A549 (cell line): ENCODE data around the gene ACTN1. TPM values are rescaled to one million over a fixed set of nuclear protein-coding genes. Genes with fewer than 3 reads are reported as not detected.

ENCODE experiments used
- ATAC-seq, 2 experiments: fragments of 200-7000 bp in 1 of 2; fragments of >200 bp in 1 of 2; cut with Nextera tagmentation in 1 of 2; cut with Tn5 transposase in 1 of 2; 3 replicates each; pipeline versions ENCODE4 v1.8.0 to v1.9.1; 2018 to 2020; ENCODE audit warnings: mild to moderate bottlenecking in 1 of 2, moderate library complexity in 1 of 2
- CTCF ChIA-PET: fragments of 300-600 bp; sonication (Branson Sonifier 250); formaldehyde crosslinking; extraction: SDS; loops from one replicate; lab custom pipeline; 2021; ENCODE audit warnings: antibody characterized with exemption, inconsistent platforms; lab: Yijun Ruan, JAX
- POLR2A ChIA-PET: fragments of 350-600 bp; formaldehyde crosslinking; extraction: SDS; loops from one replicate; lab custom pipeline; 2021; ENCODE audit warnings: antibody characterized with exemption, inconsistent platforms; lab: Yijun Ruan, JAX
- DNase-seq, 2 experiments: peaks; one replicate each; pipeline versions ENCODE4 v3.0.0 to v3.0.0-alpha.2; 2011 to 2016; ENCODE audit warnings: low read depth in 1 of 2, low spot score in 1 of 2
- FAIRE-seq: peaks from 2 replicates; lab custom pipeline; 2011; peaks lifted over from hg19 to GRCh38; lab: Jason Lieb, UNC
- H3K27ac ChIP-seq, 2 experiments: fragments of >200 bp; sonication (Bioruptor Twin); formaldehyde crosslinking; 3 replicates each; pipeline ENCODE4 v1.5.1; 2016 to 2017
- H3K4me1 ChIP-seq: fragments of >200 bp; sonication (Bioruptor Twin); formaldehyde crosslinking; 3 replicates; pipeline ENCODE4 v1.6.1; 2016
- H3K4me2 ChIP-seq: fragments of >200 bp; sonication (Bioruptor Twin); formaldehyde crosslinking; 3 replicates; pipeline ENCODE4 v1.6.1; 2016
- H3K4me3 ChIP-seq: fragments of >200 bp; sonication (Bioruptor Twin); formaldehyde crosslinking; 3 replicates; pipeline ENCODE4 v1.5.1; 2016
- H3K9me3 ChIP-seq: fragments of >200 bp; sonication (Bioruptor Twin); formaldehyde crosslinking; 3 replicates; pipeline ENCODE4 v1.6.1; 2016
- CEBPB ChIP-seq, 2 experiments: fragments of >200 bp in 1 of 2; sonication (Bioruptor Twin) in 1 of 2; formaldehyde crosslinking in 1 of 2; IDR thresholded peaks; 2 replicates each; pipeline ENCODE4 v1.6.1; 2012 to 2016
- E2F6 ChIP-seq: IDR thresholded peaks from 2 replicates; pipeline ENCODE4 v1.6.1; 2012; ENCODE audit warnings: low read depth, borderline replicate concordance
- EHF ChIP-seq: fragments of 250-450 bp; sonication (Bioruptor Pico); IDR thresholded peaks from 2 replicates; pipeline ENCODE4 v1.5.0; 2020; ENCODE audit warnings: mild to moderate bottlenecking
- FOSB ChIP-seq: fragments of 250-450 bp; sonication (Bioruptor Pico); IDR thresholded peaks from 2 replicates; pipeline ENCODE4 v1.5.0; 2020; ENCODE audit warnings: mild to moderate bottlenecking, moderate library complexity
- FOSL2 ChIP-seq, 2 experiments: fragments of 450-650 bp in 1 of 2; fragments of >200 bp in 1 of 2; sonication (Bioruptor Twin) in 1 of 2; formaldehyde crosslinking; IDR thresholded peaks; 2 replicates each; pipeline versions ENCODE4 v1.5.0 to v1.6.1; 2016 to 2020; ENCODE audit warnings: mild to moderate bottlenecking in 1 of 2, moderate library complexity in 1 of 2
- GATA3 ChIP-seq: IDR thresholded peaks from 2 replicates; pipeline ENCODE4 v1.6.1; 2012; ENCODE audit warnings: borderline replicate concordance
- HES2 ChIP-seq: fragments of >200 bp; sonication (Bioruptor Twin); formaldehyde crosslinking; IDR thresholded peaks from 2 replicates; pipeline ENCODE4 v1.6.1; 2016
- KDM5A ChIP-seq: fragments of 200-600 bp; sonication (generic); IDR thresholded peaks from 2 replicates; pipeline ENCODE4 v1.6.1; 2016; ENCODE audit warnings: antibody characterized with exemption, mild to moderate bottlenecking
- MAFK ChIP-seq: fragments of 450-650 bp; IDR thresholded peaks from 2 replicates; pipeline ENCODE4 v1.6.1; 2014; ENCODE audit not compliant: partially characterized antibody
- NFE2L2 ChIP-seq: fragments of 150-350 bp; conservative IDR thresholded peaks from 2 replicates; pipeline ENCODE4 v1.6.1; 2014; ENCODE audit warnings: low read length
- NR3C1 ChIP-seq: fragments of >200 bp; sonication (Bioruptor Twin); formaldehyde crosslinking; IDR thresholded peaks from 3 replicates; pipeline ENCODE4 v1.6.1; 2017
- REST ChIP-seq: fragments of 200-600 bp; sonication (generic); IDR thresholded peaks from 2 replicates; pipeline ENCODE4 v1.6.1; 2016; ENCODE audit warnings: antibody characterized with exemption, mild to moderate bottlenecking, moderate library complexity
- SREBF2 ChIP-seq: fragments of 450-650 bp; IDR thresholded peaks from 2 replicates; pipeline ENCODE4 v1.6.1; 2014; ENCODE audit warnings: mild to moderate bottlenecking, moderate library complexity
- TP53 ChIP-seq: fragments of 250-450 bp; sonication (Bioruptor Pico); IDR thresholded peaks from 2 replicates; pipeline ENCODE4 v1.5.0; 2021; ENCODE audit warnings: mild to moderate bottlenecking, moderate library complexity
- USF2 ChIP-seq: fragments of 450-650 bp; IDR thresholded peaks from 2 replicates; pipeline ENCODE4 v1.6.1; 2014; ENCODE audit warnings: antibody characterized with exemption
- ZSCAN20 ChIP-seq: fragments of 250-450 bp; sonication (Bioruptor Pico); IDR thresholded peaks from 2 replicates; pipeline ENCODE4 v1.8.0; 2022; ENCODE audit warnings: mild to moderate bottlenecking, moderate library complexity
- WGBS: methylation state at CpG from one replicate; pipeline ENCODE4 v1.1.6; 2017; ENCODE audit errors: missing lambda C conversion rate; 5-methylcytosine and 5-hydroxymethylcytosine counted together
- polyA plus RNA-seq, 4 experiments: library from polyadenylated mRNA; depleted of rRNA in 3 of 4; stranded (reverse); fragments of >200 nt; fragmentation: RNase III in 1 of 4; extraction: RNeasy Plus Mini Kit Qiagen cat#74134 plus additional on column Dnase treatment in 1 of 4; gene quantifications; 2 replicates in 3 of 4; 3 replicates in 1 of 4; pipeline ENCODE4 v1.2.3, GENCODE V29; 2011 to 2017

The ACTN1 gene
- polyA plus RNA-seq, 2 of the 4 experiments (the other 2 are of a cell fraction) = 208 to 245 TPM

- no peak for ATAC-seq
- no peaks in the 10 kb centered on the region for H3K9me3 ChIP-seq
- DNase-seq = peak in 1 of 2 experiments; percentile 67
- no peak overlapping the region for H3K4me3 ChIP-seq
- H3K4me1 ChIP-seq = peaks cover 100% of the 10 kb centered on the region
- POLR2A ChIA-PET = interaction anchor here (2.4 kb wide), 1 partner anchor 11 kb away, joined by 15 read pairs; no protein-coding TSS in a partner anchor
- TF ChIP-seq CEBPB (IDR thresholded peaks at IDR 0.05) (peak; percentile 79 to 86), GATA3 (no peak), FOSL2 (IDR thresholded peaks at IDR 0.05) (no peak), FOSL2 (CRISPR knock-in tag; IDR thresholded peaks at IDR 0.05) (0 out of 2 replicates have a peak, but pooled peaks have one; percentile 3), HES2 (0 out of 2 replicates have a peak, but pooled peaks have one; percentile 7)
- no peak for FAIRE-seq
- CTCF ChIA-PET = interaction anchor here (0.7 to 19.3 kb wide), 3 partner anchors 25 to 88 kb away, joined by 3 to 480 read pairs (median 3); no protein-coding TSS in a partner anchor
- 57% methylated on average over 5 of the region's 5 CpGs for WGBS
- peak overlapping the region; percentile 98 for H3K4me2 ChIP-seq
- H3K27ac ChIP-seq = peak overlapping the region; percentile 98 to 99
Observed at GRCh38 chr14:68950111-68950510, 29.0 kb downstream of the ACTN1 start.

GRCh38 chr14:68949601-68949965 is 29.5 kb downstream of the ACTN1 start:
- ATAC-seq (no peak), DNase-seq (no peak), FAIRE-seq (no peak)
- Histone ChIP-seq H3K4me1 (peaks cover 100% of the 10 kb centered on the region), H3K4me3 (no peak overlapping the region), H3K27ac (peak overlapping the region; percentile 98 to 99), H3K9me3 (no peaks in the 10 kb centered on the region), H3K4me2 (peak overlapping the region; percentile 98)
- POLR2A ChIA-PET = interaction anchor here (2.4 kb wide), 1 partner anchor 11 kb away, joined by 15 read pairs; no protein-coding TSS in a partner anchor
- TF ChIP-seq TP53 (CRISPR knock-in tag) (no peak), NFE2L2 (no peak), EHF (CRISPR knock-in tag) (no peak), FOSB (no peak), REST (no peak), SREBF2 (no peak), MAFK (no peak)
- CTCF ChIA-PET = interaction anchor here (0.7 to 19.3 kb wide), 4 partner anchors 25 to 89 kb away, joined by 3 to 480 read pairs (median 6); no protein-coding TSS in a partner anchor
- 39% methylated on average over 2 of the region's 2 CpGs for WGBS

GRCh38 chr14:68948686-68949600 is 30.2 kb downstream of the ACTN1 start:
- CTCF ChIA-PET = interaction anchor here (1.0 to 19.3 kb wide), 3 partner anchors 24 to 89 kb away, joined by 3 to 480 read pairs (median 9); no protein-coding TSS in a partner anchor
- no peaks in the 10 kb centered on the region for H3K9me3 ChIP-seq
- no peak for FAIRE-seq
- TF ChIP-seq KDM5A (no peak), E2F6 (no peak), ZSCAN20 (CRISPR knock-in tag) (no peak), USF2 (no peak), NR3C1 (no peak)
- TF ChIP-seq, all 56 proteins: peak for 0
- Histone ChIP-seq H3K4me3 (no peak overlapping the region), H3K4me2 (peak overlapping the region; percentile 98), H3K4me1 (peaks cover 100% of the 10 kb centered on the region), H3K27ac (peak overlapping the region; percentile 98 to 99)
- POLR2A ChIA-PET = interaction anchor here (1.4 to 1.5 kb wide), 2 partner anchors 8 to 10 kb away, joined by 4 to 6 read pairs; no protein-coding TSS in a partner anchor
- ATAC-seq (no peak), DNase-seq (no peak)
- WGBS = 69% methylated on average over 10 of the region's 12 CpGs
